HCT116 (cell line): ENCODE results near the gene MAP3K2.

Experiments used
- CBX3 ChIP-seq: IDR thresholded peaks from 2 replicates; pipeline ENCODE4 v1.6.1; 2012; ENCODE audit warnings: low read depth
- EZH2 ChIP-seq: fragments of 200-600 bp; sonication (generic); IDR thresholded peaks from 2 replicates; pipeline ENCODE4 v1.6.1; 2017; ENCODE audit warnings: antibody characterized with exemption, mixed run types
- POLR2A ChIP-seq: IDR thresholded peaks from 2 replicates; pipeline ENCODE4 v1.7.0; 2011; ENCODE audit warnings: borderline replicate concordance; ENCODE audit not compliant: insufficient read depth, insufficient read length; ENCODE audit errors: extremely low read depth
- TF ChIP-seq, protein P1 (sequence below): IDR thresholded peaks from 2 replicates; pipeline ENCODE4 v1.6.1; 2012
- TF ChIP-seq, protein P2 (sequence below), 3 experiments: fragments of 200-600 bp in 1 of 3; sonication (generic) in 1 of 3; IDR thresholded peaks in 2 of 3; conservative IDR thresholded peaks in 1 of 3; 2 replicates each; pipeline ENCODE4 v1.5.1; 2012 to 2017; ENCODE audit warnings: low read depth in 2 of 3, low read length in 2 of 3, antibody characterized with exemption in 1 of 3, borderline replicate concordance in 1 of 3, control low read depth in 1 of 3, mild to moderate bottlenecking in 1 of 3, mixed read lengths in 1 of 3, mixed run types in 1 of 3, moderate library complexity in 1 of 3; ENCODE audit not compliant: insufficient read depth in 1 of 3

DNA sequence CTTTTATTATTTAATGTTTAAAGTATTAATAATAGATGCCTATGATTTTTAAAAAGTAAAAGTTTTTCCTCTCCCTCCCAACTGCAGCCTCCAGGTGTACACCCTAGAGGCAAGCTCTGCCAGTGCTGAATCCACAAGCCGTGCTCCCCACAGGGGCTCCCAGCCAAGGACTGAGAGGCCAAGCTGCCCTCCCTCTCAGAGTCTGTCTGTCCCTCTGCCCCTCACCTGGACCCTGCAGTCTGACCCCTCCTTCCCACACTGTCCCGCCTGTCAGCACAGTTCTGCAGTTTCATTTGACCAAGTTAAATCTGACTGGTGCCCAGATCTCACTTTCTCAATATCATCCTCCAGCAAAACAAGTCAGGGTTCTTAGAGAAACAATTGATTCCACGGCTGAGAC lies 15.7 kb upstream of the MAP3K2 start:
- TF ChIP-seq POLR2A (no peak), EZH2 (no peak), CBX3 (no peak)
- TF ChIP-seq, protein P1, sequence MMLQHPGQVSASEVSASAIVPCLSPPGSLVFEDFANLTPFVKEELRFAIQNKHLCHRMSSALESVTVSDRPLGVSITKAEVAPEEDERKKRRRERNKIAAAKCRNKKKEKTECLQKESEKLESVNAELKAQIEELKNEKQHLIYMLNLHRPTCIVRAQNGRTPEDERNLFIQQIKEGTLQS = no peak
- TF ChIP-seq, protein P2, sequence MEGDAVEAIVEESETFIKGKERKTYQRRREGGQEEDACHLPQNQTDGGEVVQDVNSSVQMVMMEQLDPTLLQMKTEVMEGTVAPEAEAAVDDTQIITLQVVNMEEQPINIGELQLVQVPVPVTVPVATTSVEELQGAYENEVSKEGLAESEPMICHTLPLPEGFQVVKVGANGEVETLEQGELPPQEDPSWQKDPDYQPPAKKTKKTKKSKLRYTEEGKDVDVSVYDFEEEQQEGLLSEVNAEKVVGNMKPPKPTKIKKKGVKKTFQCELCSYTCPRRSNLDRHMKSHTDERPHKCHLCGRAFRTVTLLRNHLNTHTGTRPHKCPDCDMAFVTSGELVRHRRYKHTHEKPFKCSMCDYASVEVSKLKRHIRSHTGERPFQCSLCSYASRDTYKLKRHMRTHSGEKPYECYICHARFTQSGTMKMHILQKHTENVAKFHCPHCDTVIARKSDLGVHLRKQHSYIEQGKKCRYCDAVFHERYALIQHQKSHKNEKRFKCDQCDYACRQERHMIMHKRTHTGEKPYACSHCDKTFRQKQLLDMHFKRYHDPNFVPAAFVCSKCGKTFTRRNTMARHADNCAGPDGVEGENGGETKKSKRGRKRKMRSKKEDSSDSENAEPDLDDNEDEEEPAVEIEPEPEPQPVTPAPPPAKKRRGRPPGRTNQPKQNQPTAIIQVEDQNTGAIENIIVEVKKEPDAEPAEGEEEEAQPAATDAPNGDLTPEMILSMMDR (IDR thresholded peaks at IDR 0.05 in 2 of 3, conservative IDR thresholded peaks at IDR 0.05 in 1 of 3; ENCODE audit: borderline replicate concordance in 1 of 3, insufficient read depth in 1 of 3, low read depth in 2 of 3, low read length in 2 of 3) = no peak
